ENCODE results near the gene PPP2R2C.

PPP2R2C gene

DNA sequence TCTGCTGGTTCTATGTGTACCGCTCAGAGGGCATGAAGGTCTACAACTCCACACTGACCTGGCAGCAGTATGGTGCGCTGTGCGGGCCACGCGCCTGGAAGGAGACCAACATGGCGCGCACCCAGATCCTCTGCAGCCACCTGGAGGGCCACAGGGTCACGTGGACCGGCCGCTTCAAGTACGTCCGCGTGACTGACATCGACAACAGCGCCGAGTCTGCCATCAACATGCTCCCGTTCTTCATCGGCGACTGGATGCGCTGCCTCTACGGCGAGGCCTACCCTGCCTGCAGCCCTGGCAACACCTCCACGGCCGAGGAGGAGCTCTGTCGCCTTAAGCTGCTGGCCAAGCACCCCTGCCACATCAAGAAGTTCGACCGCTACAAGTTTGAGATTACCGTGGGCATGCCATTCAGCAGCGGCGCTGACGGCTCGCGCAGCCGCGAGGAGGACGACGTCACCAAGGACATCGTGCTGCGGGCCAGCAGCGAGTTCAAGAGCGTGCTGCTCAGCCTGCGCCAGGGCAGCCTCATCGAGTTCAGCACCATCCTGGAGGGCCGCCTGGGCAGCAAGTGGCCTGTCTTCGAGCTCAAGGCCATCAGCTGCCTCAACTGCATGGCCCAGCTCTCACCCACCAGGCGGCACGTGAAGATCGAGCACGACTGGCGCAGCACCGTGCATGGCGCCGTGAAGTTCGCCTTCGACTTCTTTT, 170.5 kb downstream of the PPP2R2C start:
- no peak for DNase-seq (ENCODE audit: low read depth)
- H3K4me3 ChIP-seq (ENCODE audit: low read depth, low read length) = no peak overlapping the region
- TF ChIP-seq, protein P1, sequence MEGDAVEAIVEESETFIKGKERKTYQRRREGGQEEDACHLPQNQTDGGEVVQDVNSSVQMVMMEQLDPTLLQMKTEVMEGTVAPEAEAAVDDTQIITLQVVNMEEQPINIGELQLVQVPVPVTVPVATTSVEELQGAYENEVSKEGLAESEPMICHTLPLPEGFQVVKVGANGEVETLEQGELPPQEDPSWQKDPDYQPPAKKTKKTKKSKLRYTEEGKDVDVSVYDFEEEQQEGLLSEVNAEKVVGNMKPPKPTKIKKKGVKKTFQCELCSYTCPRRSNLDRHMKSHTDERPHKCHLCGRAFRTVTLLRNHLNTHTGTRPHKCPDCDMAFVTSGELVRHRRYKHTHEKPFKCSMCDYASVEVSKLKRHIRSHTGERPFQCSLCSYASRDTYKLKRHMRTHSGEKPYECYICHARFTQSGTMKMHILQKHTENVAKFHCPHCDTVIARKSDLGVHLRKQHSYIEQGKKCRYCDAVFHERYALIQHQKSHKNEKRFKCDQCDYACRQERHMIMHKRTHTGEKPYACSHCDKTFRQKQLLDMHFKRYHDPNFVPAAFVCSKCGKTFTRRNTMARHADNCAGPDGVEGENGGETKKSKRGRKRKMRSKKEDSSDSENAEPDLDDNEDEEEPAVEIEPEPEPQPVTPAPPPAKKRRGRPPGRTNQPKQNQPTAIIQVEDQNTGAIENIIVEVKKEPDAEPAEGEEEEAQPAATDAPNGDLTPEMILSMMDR (IDR thresholded peaks at IDR 0.05; ENCODE audit: control insufficient read depth, extremely low read depth, insufficient read depth) = no peak

DNA sequence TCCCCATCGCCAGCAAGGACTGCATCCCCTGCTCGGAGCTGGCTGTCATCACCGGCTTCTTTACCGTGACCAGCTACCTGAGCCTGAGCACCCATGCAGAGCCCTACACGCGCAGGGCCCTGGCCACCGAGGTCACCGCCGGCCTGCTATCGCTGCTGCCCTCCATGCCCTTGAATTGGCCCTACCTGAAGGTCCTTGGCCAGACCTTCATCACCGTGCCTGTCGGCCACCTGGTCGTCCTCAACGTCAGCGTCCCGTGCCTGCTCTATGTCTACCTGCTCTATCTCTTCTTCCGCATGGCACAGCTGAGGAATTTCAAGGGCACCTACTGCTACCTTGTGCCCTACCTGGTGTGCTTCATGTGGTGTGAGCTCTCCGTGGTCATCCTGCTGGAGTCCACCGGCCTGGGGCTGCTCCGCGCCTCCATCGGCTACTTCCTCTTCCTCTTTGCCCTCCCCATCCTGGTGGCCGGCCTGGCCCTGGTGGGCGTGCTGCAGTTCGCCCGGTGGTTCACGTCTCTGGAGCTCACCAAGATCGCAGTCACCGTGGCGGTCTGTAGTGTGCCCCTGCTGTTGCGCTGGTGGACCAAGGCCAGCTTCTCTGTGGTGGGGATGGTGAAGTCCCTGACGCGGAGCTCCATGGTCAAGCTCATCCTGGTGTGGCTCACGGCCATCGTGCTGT, 171.2 kb downstream of the PPP2R2C start:
- DNase-seq (ENCODE audit: low read depth) = no peak
- no peak overlapping the region for H3K4me3 ChIP-seq (ENCODE audit: low read depth, low read length)
- TF ChIP-seq, protein P1 (IDR thresholded peaks at IDR 0.05; ENCODE audit: control insufficient read depth, extremely low read depth, insufficient read depth) = no peak

GRCh38 chr4:6300359-6300758, 172.1 kb downstream of the PPP2R2C start:
- no peak overlapping the region for H3K4me3 ChIP-seq (ENCODE audit: low read depth, low read length)
- TF ChIP-seq, protein P1 (IDR thresholded peaks at IDR 0.05; ENCODE audit: control insufficient read depth, extremely low read depth, insufficient read depth) = no peak
- DNase-seq (ENCODE audit: low read depth) = no peak

DNA sequence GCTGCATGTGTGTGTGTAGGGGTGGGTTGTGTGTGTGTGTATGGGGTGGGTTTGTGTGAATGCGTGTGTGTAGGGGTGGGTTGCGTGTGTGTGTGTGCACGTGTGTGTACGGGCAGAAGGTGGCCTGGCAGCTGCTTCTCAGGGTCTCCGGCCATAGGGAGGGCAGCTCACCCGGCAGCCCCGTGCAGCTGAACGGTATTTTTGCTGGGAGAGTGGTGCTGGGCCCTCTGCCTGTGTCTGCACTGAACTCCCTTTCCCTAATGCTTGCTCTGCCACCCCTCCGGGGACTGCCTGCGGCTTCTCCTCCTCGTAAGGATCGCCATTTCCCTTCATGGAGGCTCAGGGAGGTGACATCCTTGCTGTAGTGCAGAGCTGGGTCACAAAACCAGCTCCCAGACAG, 172.5 kb downstream of the PPP2R2C start:
- DNase-seq (ENCODE audit: low read depth) = no peak
- H3K4me3 ChIP-seq (ENCODE audit: low read depth, low read length) = no peak overlapping the region
- TF ChIP-seq, protein P1 (IDR thresholded peaks at IDR 0.05; ENCODE audit: control insufficient read depth, extremely low read depth, insufficient read depth) = no peak

GRCh38 chr4:6298852-6299251, 173.6 kb downstream of the PPP2R2C start:
- DNase-seq (ENCODE audit: low read depth) = no peak
- no peak overlapping the region for H3K4me3 ChIP-seq (ENCODE audit: low read depth, low read length)
- TF ChIP-seq, protein P1 (IDR thresholded peaks at IDR 0.05; ENCODE audit: control insufficient read depth, extremely low read depth, insufficient read depth) = no peak

DNA sequence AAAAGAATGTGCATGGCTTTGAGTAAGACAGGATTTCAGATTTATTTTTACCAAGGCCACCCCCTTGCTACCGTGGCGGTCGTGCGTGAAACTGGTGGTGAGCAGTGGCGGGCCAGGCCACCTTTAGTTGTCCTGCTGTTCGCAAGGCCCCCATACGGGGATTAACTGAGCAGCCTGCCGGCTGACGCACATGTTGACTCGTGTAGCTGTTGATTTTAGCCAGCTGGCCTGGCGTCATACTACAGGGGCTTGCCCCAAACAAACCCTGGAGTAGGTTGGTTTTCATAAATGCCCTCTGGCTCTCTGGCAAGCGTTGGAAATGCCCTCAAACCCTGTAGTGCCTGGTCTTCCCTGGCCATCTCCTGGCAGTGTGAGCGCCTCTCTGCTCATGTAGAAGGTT, 174.4 kb downstream of the PPP2R2C start:
- TF ChIP-seq, protein P1 (IDR thresholded peaks at IDR 0.05; ENCODE audit: control insufficient read depth, extremely low read depth, insufficient read depth) = no peak
- DNase-seq (ENCODE audit: low read depth) = no peak
- H3K4me3 ChIP-seq (ENCODE audit: low read depth, low read length) = no peak overlapping the region
